SK-N-SH (cell line): ENCODE data around the gene CTBP2.

Experiments used
- EP300 ChIP-seq, 2 experiments: IDR thresholded peaks; 2 replicates each; pipeline versions ENCODE4 v1.4.0 to v1.6.1; 2012; ENCODE audit warnings: borderline replicate concordance in 1 of 2, low read depth in 1 of 2, low read length in 1 of 2
- EZH2phosphoT487 ChIP-seq: fragments of 200-600 bp; sonication (generic); IDR thresholded peaks from 2 replicates; pipeline ENCODE4 v1.6.1; 2017; ENCODE audit warnings: low read depth, mixed run types, mild to moderate bottlenecking, antibody characterized with exemption, moderate library complexity, borderline replicate concordance
- MXI1 ChIP-seq: IDR thresholded peaks from 2 replicates; pipeline ENCODE4 v1.6.1; 2012; ENCODE audit warnings: mild to moderate bottlenecking, low read depth, low read length, improper control_type of control experiment
- NFIC ChIP-seq: IDR thresholded peaks from 2 replicates; pipeline ENCODE4 v1.4.0; 2012; ENCODE audit warnings: borderline replicate concordance
- POLR2AphosphoS5 ChIP-seq: IDR thresholded peaks from 2 replicates; pipeline ENCODE4 v1.6.1; 2012; ENCODE audit warnings: low read depth, low read length
- RAD21 ChIP-seq: IDR thresholded peaks from 2 replicates; pipeline ENCODE4 v1.6.1; 2012; ENCODE audit warnings: mild to moderate bottlenecking, low read length
- RXRA ChIP-seq: IDR thresholded peaks from 2 replicates; pipeline ENCODE4 v1.4.0; 2012; ENCODE audit warnings: low read depth, mild to moderate bottlenecking, borderline replicate concordance
- SMC3 ChIP-seq: IDR thresholded peaks from 2 replicates; pipeline ENCODE4 v1.6.1; 2012; ENCODE audit warnings: low read depth, low read length, improper control_type of control experiment
- TF ChIP-seq, protein P1 (sequence below): fragments of 200-600 bp; sonication (generic); IDR thresholded peaks from 2 replicates; pipeline ENCODE4 v1.6.1; 2017; ENCODE audit warnings: antibody characterized with exemption, mild to moderate bottlenecking, moderate library complexity
- TF ChIP-seq, protein P2 (sequence below): IDR thresholded peaks from 2 replicates; pipeline ENCODE4 v1.6.1; 2012; ENCODE audit warnings: mild to moderate bottlenecking, low read depth, low read length, moderate library complexity
- TF ChIP-seq, protein P3 (sequence below): fragments of 150-350 bp; IDR thresholded peaks from 2 replicates; pipeline ENCODE4 v1.6.1; 2017; ENCODE audit warnings: antibody characterized with exemption, low read length, low read depth, borderline replicate concordance

DNA sequence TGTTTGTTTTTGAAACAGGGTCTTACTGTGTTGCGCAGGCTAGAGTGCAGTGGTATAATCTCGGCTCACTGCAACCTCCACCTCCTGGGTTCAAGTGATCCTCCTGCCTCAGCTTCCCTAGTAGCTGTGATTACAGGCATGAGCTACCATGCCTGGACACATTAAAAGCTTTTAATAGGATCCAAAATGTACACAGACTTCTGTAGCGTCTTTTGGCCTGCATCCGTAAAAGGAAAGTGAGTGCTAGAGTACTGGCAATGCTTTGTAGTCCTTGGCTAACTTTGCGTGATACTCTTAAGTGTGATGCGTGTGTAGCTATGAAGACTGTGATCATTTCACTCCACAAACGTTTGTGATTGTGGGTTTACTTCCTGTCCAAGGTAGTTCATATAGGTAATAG, 205.1 kb downstream of the CTBP2 start:
- TF ChIP-seq, protein P1, sequence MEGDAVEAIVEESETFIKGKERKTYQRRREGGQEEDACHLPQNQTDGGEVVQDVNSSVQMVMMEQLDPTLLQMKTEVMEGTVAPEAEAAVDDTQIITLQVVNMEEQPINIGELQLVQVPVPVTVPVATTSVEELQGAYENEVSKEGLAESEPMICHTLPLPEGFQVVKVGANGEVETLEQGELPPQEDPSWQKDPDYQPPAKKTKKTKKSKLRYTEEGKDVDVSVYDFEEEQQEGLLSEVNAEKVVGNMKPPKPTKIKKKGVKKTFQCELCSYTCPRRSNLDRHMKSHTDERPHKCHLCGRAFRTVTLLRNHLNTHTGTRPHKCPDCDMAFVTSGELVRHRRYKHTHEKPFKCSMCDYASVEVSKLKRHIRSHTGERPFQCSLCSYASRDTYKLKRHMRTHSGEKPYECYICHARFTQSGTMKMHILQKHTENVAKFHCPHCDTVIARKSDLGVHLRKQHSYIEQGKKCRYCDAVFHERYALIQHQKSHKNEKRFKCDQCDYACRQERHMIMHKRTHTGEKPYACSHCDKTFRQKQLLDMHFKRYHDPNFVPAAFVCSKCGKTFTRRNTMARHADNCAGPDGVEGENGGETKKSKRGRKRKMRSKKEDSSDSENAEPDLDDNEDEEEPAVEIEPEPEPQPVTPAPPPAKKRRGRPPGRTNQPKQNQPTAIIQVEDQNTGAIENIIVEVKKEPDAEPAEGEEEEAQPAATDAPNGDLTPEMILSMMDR = no peak
- no peak for TF ChIP-seq EZH2phosphoT487
- TF ChIP-seq RAD21 = no peak
- no peak for TF ChIP-seq RXRA
- TF ChIP-seq, protein P2, sequence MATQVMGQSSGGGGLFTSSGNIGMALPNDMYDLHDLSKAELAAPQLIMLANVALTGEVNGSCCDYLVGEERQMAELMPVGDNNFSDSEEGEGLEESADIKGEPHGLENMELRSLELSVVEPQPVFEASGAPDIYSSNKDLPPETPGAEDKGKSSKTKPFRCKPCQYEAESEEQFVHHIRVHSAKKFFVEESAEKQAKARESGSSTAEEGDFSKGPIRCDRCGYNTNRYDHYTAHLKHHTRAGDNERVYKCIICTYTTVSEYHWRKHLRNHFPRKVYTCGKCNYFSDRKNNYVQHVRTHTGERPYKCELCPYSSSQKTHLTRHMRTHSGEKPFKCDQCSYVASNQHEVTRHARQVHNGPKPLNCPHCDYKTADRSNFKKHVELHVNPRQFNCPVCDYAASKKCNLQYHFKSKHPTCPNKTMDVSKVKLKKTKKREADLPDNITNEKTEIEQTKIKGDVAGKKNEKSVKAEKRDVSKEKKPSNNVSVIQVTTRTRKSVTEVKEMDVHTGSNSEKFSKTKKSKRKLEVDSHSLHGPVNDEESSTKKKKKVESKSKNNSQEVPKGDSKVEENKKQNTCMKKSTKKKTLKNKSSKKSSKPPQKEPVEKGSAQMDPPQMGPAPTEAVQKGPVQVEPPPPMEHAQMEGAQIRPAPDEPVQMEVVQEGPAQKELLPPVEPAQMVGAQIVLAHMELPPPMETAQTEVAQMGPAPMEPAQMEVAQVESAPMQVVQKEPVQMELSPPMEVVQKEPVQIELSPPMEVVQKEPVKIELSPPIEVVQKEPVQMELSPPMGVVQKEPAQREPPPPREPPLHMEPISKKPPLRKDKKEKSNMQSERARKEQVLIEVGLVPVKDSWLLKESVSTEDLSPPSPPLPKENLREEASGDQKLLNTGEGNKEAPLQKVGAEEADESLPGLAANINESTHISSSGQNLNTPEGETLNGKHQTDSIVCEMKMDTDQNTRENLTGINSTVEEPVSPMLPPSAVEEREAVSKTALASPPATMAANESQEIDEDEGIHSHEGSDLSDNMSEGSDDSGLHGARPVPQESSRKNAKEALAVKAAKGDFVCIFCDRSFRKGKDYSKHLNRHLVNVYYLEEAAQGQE = no peak
- TF ChIP-seq EP300 (IDR thresholded peaks at IDR 0.05; ENCODE audit: borderline replicate concordance in 1 of 2, low read depth in 1 of 2, low read length in 1 of 2) = no peak
- no peak for TF ChIP-seq MXI1
- TF ChIP-seq POLR2AphosphoS5 = no peak
- TF ChIP-seq, protein P3, sequence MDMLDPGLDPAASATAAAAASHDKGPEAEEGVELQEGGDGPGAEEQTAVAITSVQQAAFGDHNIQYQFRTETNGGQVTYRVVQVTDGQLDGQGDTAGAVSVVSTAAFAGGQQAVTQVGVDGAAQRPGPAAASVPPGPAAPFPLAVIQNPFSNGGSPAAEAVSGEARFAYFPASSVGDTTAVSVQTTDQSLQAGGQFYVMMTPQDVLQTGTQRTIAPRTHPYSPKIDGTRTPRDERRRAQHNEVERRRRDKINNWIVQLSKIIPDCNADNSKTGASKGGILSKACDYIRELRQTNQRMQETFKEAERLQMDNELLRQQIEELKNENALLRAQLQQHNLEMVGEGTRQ = no peak
- no peak for TF ChIP-seq SMC3
- TF ChIP-seq NFIC = no peak
